ENCODE measurements around the gene LOXHD1. TPM values are rescaled to one million over a fixed set of nuclear protein-coding genes. Genes with fewer than 3 reads are reported as not detected.

The LOXHD1 gene
- total RNA-seq, 1 experiment from 2014 or later = 25.5 TPM

DNA sequence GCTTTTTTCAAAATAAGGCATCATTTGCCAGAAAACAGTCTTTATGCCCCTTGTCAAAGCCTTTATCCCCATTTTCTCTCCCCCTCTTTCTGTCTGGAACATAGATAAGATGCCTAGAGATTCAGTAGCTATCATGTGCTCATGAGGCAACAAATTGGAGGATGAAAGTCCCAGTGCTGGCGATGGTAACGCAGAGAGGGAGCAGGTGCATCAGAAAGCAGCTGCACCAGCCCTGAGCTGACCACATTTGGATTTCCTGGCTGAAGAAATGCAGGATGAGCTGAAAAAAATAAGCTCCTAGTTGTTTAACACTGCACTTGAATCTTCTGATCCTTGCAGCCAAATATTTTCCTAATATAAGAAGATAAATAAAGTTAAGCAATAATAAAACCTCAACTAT lies 48.0 kb downstream of the LOXHD1 start:
- ChIA-PET CTCF (no interaction called here), POLR2A (ENCODE audit: low non-redundant PET) (no interaction called here)
- TF ChIP-seq, protein P1, sequence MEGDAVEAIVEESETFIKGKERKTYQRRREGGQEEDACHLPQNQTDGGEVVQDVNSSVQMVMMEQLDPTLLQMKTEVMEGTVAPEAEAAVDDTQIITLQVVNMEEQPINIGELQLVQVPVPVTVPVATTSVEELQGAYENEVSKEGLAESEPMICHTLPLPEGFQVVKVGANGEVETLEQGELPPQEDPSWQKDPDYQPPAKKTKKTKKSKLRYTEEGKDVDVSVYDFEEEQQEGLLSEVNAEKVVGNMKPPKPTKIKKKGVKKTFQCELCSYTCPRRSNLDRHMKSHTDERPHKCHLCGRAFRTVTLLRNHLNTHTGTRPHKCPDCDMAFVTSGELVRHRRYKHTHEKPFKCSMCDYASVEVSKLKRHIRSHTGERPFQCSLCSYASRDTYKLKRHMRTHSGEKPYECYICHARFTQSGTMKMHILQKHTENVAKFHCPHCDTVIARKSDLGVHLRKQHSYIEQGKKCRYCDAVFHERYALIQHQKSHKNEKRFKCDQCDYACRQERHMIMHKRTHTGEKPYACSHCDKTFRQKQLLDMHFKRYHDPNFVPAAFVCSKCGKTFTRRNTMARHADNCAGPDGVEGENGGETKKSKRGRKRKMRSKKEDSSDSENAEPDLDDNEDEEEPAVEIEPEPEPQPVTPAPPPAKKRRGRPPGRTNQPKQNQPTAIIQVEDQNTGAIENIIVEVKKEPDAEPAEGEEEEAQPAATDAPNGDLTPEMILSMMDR (conservative IDR thresholded peaks at IDR 0.05; ENCODE audit: low read depth, low read length) = no peak
- TF ChIP-seq EZH2 (IDR thresholded peaks at IDR 0.05; ENCODE audit: borderline replicate concordance, low read depth, low read length, poor library complexity, severe bottlenecking) = no peak
- H3K27ac ChIP-seq (ENCODE audit: low read depth, low read length, poor library complexity, severe bottlenecking) = peak overlapping the region; percentile 70
- no peaks in the 10 kb centered on the region for H3K36me3 ChIP-seq (ENCODE audit: insufficient read depth, low read length, poor library complexity, severe bottlenecking)
- intact Hi-C loops (cut with micrococcal nuclease; ENCODE audit: unreplicated experiment) = loop anchor here (5.0 kb wide), 1 partner anchor 113 kb away; no protein-coding TSS in a partner anchor
- no peak overlapping the region for H3K4me3 ChIP-seq (ENCODE audit: low read depth, low read length, poor library complexity, severe bottlenecking)
- DNase-seq (ENCODE audit: low spot score) = no peak
- H3K27me3 ChIP-seq (replicated peaks; ENCODE audit: insufficient read depth, low read depth, low read length, poor library complexity) = no peaks in the 10 kb centered on the region
- no peaks in the 10 kb centered on the region for H3K9me3 ChIP-seq (ENCODE audit: low read depth, low read length, poor library complexity, severe bottlenecking)
- peaks cover 5% of the 10 kb centered on the region for H3K4me1 ChIP-seq (ENCODE audit: insufficient read depth, low read length, poor library complexity, severe bottlenecking)
- no TSS peak for BruUV-seq (replicated peaks)

DNA sequence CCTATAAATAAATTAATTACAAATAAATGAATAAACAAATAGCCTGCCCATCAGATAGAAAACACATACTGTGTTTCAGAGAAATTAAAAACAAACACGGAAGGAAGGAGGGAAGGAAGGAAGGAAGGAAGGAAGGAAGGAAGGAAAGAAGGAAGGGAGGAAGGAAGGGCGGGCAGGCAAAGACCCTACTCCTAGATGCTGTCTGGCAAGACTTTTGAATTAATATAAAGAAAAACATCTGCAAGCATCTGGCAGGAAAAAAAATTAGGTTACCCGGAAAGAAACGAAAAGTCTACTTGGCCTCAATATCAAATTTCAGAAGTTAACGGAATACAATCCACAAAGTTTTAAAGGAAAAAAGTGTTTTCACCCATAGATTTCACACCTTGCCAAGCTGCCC lies 49.1 kb downstream of the LOXHD1 start:
- peak; percentile 60 for DNase-seq (ENCODE audit: low spot score)
- Histone ChIP-seq H3K4me3 (ENCODE audit: low read depth, low read length, poor library complexity, severe bottlenecking) (no peak overlapping the region), H3K9me3 (ENCODE audit: low read depth, low read length, poor library complexity, severe bottlenecking) (no peaks in the 10 kb centered on the region), H3K4me1 (ENCODE audit: insufficient read depth, low read length, poor library complexity, severe bottlenecking) (peaks cover 5% of the 10 kb centered on the region), H3K36me3 (ENCODE audit: insufficient read depth, low read length, poor library complexity, severe bottlenecking) (no peaks in the 10 kb centered on the region), H3K27me3 (replicated peaks; ENCODE audit: insufficient read depth, low read depth, low read length, poor library complexity) (no peaks in the 10 kb centered on the region), H3K27ac (ENCODE audit: low read depth, low read length, poor library complexity, severe bottlenecking) (peak overlapping the region; percentile 70)
- ChIA-PET CTCF (no interaction called here), POLR2A (ENCODE audit: low non-redundant PET) (no interaction called here)
- intact Hi-C loops (cut with micrococcal nuclease; ENCODE audit: unreplicated experiment) = loop anchor here (5.0 kb wide), 1 partner anchor 114 kb away; no protein-coding TSS in a partner anchor
- TF ChIP-seq EZH2 (IDR thresholded peaks at IDR 0.05; ENCODE audit: borderline replicate concordance, low read depth, low read length, poor library complexity, severe bottlenecking) = no peak
- TF ChIP-seq, protein P1 (conservative IDR thresholded peaks at IDR 0.05; ENCODE audit: low read depth, low read length) = no peak
- BruUV-seq (replicated peaks) = no TSS peak

DNA sequence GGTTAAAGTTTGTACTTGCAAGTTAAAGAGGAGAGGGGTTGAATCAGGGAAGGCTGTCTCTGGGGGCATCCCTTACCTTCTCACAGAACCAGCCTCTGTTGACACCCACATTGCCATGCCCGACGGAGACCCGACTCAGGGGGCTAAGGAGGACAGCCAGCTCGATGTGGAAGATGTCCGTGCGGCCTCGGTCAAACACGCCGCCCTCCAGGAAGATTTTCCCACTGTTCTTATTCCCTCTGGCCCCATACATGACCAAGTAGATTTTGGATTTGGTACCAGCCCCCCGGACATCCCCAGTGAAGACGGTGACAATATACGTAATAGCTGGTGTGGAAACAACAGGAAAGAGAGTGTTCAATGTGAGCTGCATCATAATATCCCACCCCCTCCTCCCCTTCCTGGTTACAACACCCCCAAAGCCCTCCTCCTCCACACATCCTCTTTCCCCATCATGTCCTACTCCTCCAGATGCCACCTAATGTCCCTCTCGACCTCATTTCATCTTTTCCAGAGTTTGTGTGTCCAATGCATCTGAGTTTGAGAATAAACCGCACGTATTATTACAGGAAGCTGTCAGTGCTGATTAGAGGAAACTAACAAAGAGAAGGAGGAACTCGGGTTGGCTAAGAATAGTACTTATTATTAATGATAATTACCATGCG lies 55.7 kb downstream of the LOXHD1 start:
- CTCF ChIA-PET = no interaction called here

More for the DNA sequence above, 55.7 kb downstream of the LOXHD1 start:
- Histone ChIP-seq H3K36me3 (ENCODE audit: insufficient read depth, low read length, poor library complexity, severe bottlenecking) (no peaks in the 10 kb centered on the region), H3K9me3 (ENCODE audit: low read depth, low read length, poor library complexity, severe bottlenecking) (peaks cover 5% of the 10 kb centered on the region), H3K4me1 (ENCODE audit: insufficient read depth, low read length, poor library complexity, severe bottlenecking) (peaks cover 6% of the 10 kb centered on the region), H3K27ac (ENCODE audit: low read depth, low read length, poor library complexity, severe bottlenecking) (peak overlapping the region; percentile 77), H3K4me3 (ENCODE audit: low read depth, low read length, poor library complexity, severe bottlenecking) (peak overlapping the region; percentile 44), H3K27me3 (replicated peaks; ENCODE audit: insufficient read depth, low read depth, low read length, poor library complexity) (no peaks in the 10 kb centered on the region)
- TF ChIP-seq EZH2 (IDR thresholded peaks at IDR 0.05; ENCODE audit: borderline replicate concordance, low read depth, low read length, poor library complexity, severe bottlenecking) = no peak
- TF ChIP-seq, protein P1 (conservative IDR thresholded peaks at IDR 0.05; ENCODE audit: low read depth, low read length) = no peak
- DNase-seq (ENCODE audit: low spot score) = peak; percentile 68
- intact Hi-C loops (cut with micrococcal nuclease; ENCODE audit: unreplicated experiment) = no loop called here
- BruUV-seq (replicated peaks) = no TSS peak
- POLR2A ChIA-PET (ENCODE audit: low non-redundant PET) = interaction anchor here (0.5 kb wide), 1 partner anchor 16 kb away, joined by 3 read pairs; no protein-coding TSS in a partner anchor
